HG03432 (cell line): ENCODE results near the gene PDE4B.

Experiments
- ATAC-seq: cut with Tn5 transposase; IDR thresholded peaks from one replicate; pipeline ENCODE4 v1.9.1; 2021; ENCODE audit warnings: mild to moderate bottlenecking, moderate library complexity; ENCODE audit not compliant: unreplicated experiment

Gene PDE4B

GRCh38 chr1:66372522-66373101, 579.9 kb downstream of the PDE4B start:
- no peak for ATAC-seq

- no peak for ATAC-seq
These were observed 580.5 kb downstream of the PDE4B start for GRCh38 chr1:66373157-66373591.

GRCh38 chr1:66374148-66374547, 581.5 kb downstream of the PDE4B start:
- peak; percentile 50 for ATAC-seq

GRCh38 chr1:66374561-66375111, 581.9 kb downstream of the PDE4B start:
- ATAC-seq, result peak; percentile 64

GRCh38 chr1:66375125-66375524, 582.4 kb downstream of the PDE4B start:
- no peak for ATAC-seq

- ATAC-seq, result peak; percentile 99
These were observed 587.9 kb downstream of the PDE4B start for GRCh38 chr1:66380452-66381212.

GRCh38 chr1:66381621-66382275, 589.1 kb downstream of the PDE4B start:
- ATAC-seq, result no peak

GRCh38 chr1:66383168-66383567, 590.5 kb downstream of the PDE4B start:
- ATAC-seq, result no peak

GRCh38 chr1:66383611-66384010, 590.9 kb downstream of the PDE4B start:
- no peak for ATAC-seq

- no peak for ATAC-seq
These were observed 591.7 kb downstream of the PDE4B start for GRCh38 chr1:66384258-66384921.

- ATAC-seq, result no peak
These were observed 594.0 kb downstream of the PDE4B start for GRCh38 chr1:66386712-66387111.

GRCh38 chr1:66388913-66389312, 596.2 kb downstream of the PDE4B start:
- no peak for ATAC-seq

GRCh38 chr1:66393586-66394287, 601.0 kb downstream of the PDE4B start:
- no peak for ATAC-seq

- ATAC-seq, result no peak
These were observed 601.9 kb downstream of the PDE4B start for GRCh38 chr1:66394603-66395002.

GRCh38 chr1:66395202-66396061, 602.7 kb downstream of the PDE4B start:
- peak; percentile 18 for ATAC-seq

- ATAC-seq, result peak; percentile 55
These were observed 603.7 kb downstream of the PDE4B start for GRCh38 chr1:66396212-66396890.

GRCh38 chr1:66397192-66397591, 604.5 kb downstream of the PDE4B start:
- peak; percentile 38 for ATAC-seq

GRCh38 chr1:66399888-66400529, 607.3 kb downstream of the PDE4B start:
- peak; percentile 29 for ATAC-seq

- ATAC-seq, result no peak
These were observed 608.0 kb downstream of the PDE4B start for GRCh38 chr1:66400660-66401059.
